NB4 (cell line): Measurements from ENCODE around the gene DENND1B.

ENCODE experiments used
- CTCF ChIP-seq: IDR thresholded peaks from one replicate; pipeline ENCODE4 v1.5.1; 2012; ENCODE audit warnings: low read depth, low read length
- POLR2A ChIP-seq: IDR thresholded peaks from 2 replicates; pipeline ENCODE4 v1.6.1; 2011; ENCODE audit warnings: mild to moderate bottlenecking; ENCODE audit not compliant: insufficient read length; ENCODE audit errors: extremely low read depth

GRCh38 chr1:197732187-197732586, 43.1 kb downstream of the DENND1B start:
- TF ChIP-seq CTCF = no peak
- no peak for TF ChIP-seq POLR2A
